Measurements from ENCODE around the gene PIP5K1A.
"Not testable (repeated sequence)": the region's sequence is repeated elsewhere in the genome, so short reads cannot be mapped to it uniquely, and the experiment has no call there.

Gene PIP5K1A

GRCh38 chr1:151254217-151255213, 56.2 kb downstream of the PIP5K1A start, which contains the start of gene PSMD4:
Gene PSMD4 (plus strand): TSS chr1:151254734. CDS start chr1:151254783, 49 bp downstream.
- DNase-seq = peak; percentile 99

- peak; percentile 27 for DNase-seq
Observed at GRCh38 chr1:151255381-151255780, 57.0 kb downstream of the PIP5K1A start.

GRCh38 chr1:151259351-151259750, 61.0 kb downstream of the PIP5K1A start:
- DNase-seq = no peak

- DNase-seq = no peak
Observed at GRCh38 chr1:151265446-151266236, 67.3 kb downstream of the PIP5K1A start.

DNA sequence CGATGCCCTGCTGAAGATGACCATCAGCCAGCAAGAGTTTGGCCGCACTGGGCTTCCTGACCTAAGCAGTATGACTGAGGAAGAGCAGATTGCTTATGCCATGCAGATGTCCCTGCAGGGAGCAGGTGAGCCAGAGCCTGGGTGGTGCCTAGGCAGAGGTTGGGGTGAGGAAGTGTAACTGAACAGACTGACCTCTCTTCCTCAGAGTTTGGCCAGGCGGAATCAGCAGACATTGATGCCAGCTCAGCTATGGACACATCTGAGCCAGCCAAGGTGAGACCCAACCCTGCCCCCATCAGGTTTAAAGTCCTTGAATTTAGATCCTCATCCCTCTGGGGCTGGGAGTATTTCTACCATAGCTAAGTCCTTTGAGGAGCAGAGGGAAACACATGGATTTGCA, 68.0 kb downstream of the PIP5K1A start:
- no peak for DNase-seq

GRCh38 chr1:151266821-151267220, 68.5 kb downstream of the PIP5K1A start:
- DNase-seq = no peak

DNA sequence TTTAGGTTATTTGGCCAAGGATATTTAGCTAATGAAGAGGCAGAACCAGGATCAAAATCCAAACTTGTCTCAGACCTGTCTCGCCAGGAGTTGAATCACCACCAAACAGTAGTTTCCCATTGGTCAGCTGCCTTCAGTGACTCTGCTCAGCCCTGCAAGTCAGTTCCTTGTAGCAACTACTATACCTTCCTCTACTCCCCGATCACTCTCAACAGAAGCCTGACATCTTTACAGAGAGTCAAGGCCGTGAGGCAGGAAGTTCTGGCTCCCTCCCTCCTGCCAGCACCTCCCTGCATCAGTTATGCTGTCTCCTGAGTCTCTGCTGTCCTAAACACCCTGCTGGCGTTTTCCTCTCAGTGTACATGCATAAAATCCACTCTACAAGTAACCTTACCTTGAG, 69.4 kb downstream of the PIP5K1A start:
- no peak for DNase-seq

DNA sequence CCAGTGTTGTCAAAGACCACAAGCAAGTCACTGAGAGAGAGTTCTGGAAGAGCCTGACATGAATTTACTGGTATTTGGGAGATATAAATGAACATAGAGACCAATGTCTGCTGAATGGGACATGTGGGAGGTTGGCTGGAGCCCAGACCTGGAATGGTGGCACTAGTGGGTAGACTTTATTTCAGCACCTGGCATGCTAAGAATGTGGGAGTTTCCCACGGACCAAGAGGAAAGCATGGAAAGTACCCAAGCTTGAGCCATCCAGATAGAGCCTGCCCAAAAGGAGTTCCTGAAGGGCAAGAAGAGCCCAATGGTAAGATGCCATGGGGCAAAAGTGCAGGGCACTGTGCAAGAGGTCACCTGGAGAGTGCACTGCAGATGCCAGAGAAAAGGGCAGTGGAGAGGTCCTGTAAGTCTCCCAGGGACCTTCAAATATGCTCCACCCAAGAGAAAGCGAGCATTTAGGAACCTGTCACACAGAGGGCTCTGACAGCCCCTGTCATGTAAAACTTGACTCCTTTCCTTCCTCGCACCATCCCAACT, 75.6 kb downstream of the PIP5K1A start:
- no peak for DNase-seq

- DNase-seq = not testable (repeated sequence)
Observed at GRCh38 chr1:151275341-151275740, 77.0 kb downstream of the PIP5K1A start.

DNA sequence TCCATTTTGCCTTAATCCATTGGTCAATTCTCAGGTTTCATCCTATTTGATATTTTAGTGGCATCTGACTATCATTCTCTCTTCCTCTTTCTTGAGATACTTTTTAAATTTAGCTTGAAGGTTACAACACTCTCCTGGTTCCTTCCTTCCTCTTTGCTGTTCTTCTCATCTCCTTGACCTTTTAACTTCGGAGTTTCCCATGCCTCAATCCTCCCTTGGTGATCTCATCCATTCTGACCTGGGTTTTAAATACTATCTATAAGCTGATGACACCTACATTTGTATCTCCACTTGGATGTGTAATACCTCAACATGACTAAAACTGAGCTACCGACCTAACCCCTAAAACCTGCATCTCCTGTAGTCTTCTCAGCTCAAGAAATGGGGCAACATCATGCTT, 78.9 kb downstream of the PIP5K1A start:
- no peak for DNase-seq

GRCh38 chr1:151281225-151281968, 83.0 kb downstream of the PIP5K1A start:
- DNase-seq = peak; percentile 99

GRCh38 chr1:151281969-151282882, 83.9 kb downstream of the PIP5K1A start, which contains the start of gene ZNF687:
Gene ZNF687 (plus strand): TSS chr1:151282299. CDS start chr1:151286292, 3,993 bp downstream.
- DNase-seq = peak; percentile 100

GRCh38 chr1:151282883-151283725, 84.8 kb downstream of the PIP5K1A start:
- peak; percentile 72 for DNase-seq

- DNase-seq = no peak
Observed at GRCh38 chr1:151284013-151284577, 85.7 kb downstream of the PIP5K1A start.

DNA sequence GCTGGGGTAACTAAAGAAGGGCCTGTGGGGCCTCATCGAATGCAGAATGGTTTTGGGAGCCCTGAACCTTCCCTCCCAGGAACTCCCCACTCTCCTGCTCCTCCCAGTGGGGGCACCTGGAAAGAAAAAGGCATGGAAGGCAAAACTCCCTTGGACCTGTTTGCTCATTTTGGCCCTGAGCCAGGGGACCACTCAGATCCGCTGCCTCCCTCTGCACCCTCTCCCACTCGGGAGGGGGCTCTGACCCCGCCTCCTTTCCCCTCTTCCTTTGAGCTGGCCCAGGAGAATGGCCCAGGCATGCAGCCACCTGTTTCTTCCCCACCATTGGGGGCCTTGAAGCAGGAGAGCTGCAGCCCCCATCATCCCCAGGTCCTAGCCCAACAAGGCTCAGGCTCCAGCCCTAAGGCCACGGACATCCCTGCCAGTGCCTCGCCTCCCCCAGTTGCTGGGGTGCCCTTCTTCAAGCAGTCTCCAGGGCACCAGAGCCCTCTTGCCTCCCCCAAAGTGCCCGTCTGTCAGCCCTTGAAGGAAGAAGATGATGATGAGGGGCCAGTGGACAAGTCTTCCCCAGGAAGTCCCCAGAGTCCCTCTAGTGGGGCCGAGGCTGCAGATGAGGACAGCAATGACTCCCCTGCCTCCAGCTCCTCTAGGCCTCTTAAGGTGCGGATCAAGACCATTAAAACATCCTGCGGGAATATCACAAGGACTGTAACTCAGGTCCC, 88.4 kb downstream of the PIP5K1A start:
- no peak for DNase-seq

GRCh38 chr1:151287341-151287699, 89.0 kb downstream of the PIP5K1A start:
- no peak for DNase-seq

GRCh38 chr1:151287767-151288500, 89.6 kb downstream of the PIP5K1A start:
- DNase-seq = no peak

GRCh38 chr1:151288502-151288901, 90.2 kb downstream of the PIP5K1A start:
- no peak for DNase-seq
